ENCODE data around the gene HMX1. TPM values are rescaled to one million over a fixed set of nuclear protein-coding genes. Genes with fewer than 3 reads are reported as not detected.

Gene HMX1
- total RNA-seq, 1 donor, result not detected

DNA sequence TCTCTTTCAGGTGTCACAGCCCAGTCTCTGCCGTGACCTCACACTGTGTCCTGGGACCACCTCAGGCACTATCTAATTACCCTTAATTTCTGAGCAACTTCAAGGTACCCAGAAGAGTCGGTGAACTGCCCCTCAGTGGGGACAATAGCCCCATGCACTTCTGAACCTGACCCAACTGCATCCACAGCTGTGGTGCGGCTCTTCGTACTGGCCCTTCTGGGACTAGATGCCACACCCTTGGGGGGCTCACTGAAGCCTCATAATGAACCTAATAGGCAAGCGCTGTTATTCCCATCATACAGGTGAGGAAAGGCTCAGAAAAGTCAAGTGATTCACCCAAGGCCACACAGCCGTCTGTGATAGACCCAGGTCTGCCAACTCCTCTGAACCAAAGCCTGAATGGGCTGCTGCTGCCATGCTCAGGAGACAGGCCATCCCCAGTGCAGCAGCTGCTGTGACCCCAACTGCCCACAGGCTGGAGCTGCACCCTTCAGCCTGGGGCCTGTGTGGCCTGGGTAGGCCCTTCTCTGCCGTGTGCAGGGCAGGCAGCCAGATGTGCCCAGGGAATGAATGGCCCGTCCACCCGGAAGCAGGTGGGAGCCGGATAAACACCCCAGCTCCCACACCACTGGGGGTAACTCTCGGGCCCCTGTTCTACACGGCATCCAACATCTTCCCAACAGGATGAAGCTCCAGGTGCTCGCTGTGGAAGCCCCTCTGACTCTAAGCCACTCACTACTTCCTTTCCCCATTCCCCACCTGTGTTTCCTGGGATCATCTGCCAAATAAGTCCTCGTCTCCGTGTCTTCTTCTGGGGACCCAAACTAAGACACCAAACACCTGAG is 35.9 kb downstream of the HMX1 start:
- Histone ChIP-seq H3K9me3 (ENCODE audit: low read depth, low read length) (no peaks in the 10 kb centered on the region), H3K4me1 (ENCODE audit: insufficient read depth, low read length) (no peaks in the 10 kb centered on the region), H3K4me3 (ENCODE audit: insufficient read depth, low read length) (no peak overlapping the region), H3K27me3 (ENCODE audit: insufficient read depth, low read length) (no peaks in the 10 kb centered on the region), H2AFZ (ENCODE audit: low read length) (no peak overlapping the region), H3K36me3 (ENCODE audit: insufficient read depth, low read length) (no peaks in the 10 kb centered on the region), H4K20me1 (ENCODE audit: insufficient read depth, low read length) (no peaks in the 10 kb centered on the region), H3K27ac (ENCODE audit: low read depth, low read length) (no peak overlapping the region), H3K4me2 (ENCODE audit: insufficient read depth, low read length) (no peak overlapping the region), H3K79me2 (ENCODE audit: insufficient read depth, low read length) (no peaks in the 10 kb centered on the region)
- TF ChIP-seq, protein P1, sequence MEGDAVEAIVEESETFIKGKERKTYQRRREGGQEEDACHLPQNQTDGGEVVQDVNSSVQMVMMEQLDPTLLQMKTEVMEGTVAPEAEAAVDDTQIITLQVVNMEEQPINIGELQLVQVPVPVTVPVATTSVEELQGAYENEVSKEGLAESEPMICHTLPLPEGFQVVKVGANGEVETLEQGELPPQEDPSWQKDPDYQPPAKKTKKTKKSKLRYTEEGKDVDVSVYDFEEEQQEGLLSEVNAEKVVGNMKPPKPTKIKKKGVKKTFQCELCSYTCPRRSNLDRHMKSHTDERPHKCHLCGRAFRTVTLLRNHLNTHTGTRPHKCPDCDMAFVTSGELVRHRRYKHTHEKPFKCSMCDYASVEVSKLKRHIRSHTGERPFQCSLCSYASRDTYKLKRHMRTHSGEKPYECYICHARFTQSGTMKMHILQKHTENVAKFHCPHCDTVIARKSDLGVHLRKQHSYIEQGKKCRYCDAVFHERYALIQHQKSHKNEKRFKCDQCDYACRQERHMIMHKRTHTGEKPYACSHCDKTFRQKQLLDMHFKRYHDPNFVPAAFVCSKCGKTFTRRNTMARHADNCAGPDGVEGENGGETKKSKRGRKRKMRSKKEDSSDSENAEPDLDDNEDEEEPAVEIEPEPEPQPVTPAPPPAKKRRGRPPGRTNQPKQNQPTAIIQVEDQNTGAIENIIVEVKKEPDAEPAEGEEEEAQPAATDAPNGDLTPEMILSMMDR (IDR thresholded peaks at IDR 0.05; ENCODE audit: extremely low read depth, low read depth, low read length), result no peak
- no peak for DNase-seq (ENCODE audit: insufficient read length, low spot score, missing footprints)

DNA sequence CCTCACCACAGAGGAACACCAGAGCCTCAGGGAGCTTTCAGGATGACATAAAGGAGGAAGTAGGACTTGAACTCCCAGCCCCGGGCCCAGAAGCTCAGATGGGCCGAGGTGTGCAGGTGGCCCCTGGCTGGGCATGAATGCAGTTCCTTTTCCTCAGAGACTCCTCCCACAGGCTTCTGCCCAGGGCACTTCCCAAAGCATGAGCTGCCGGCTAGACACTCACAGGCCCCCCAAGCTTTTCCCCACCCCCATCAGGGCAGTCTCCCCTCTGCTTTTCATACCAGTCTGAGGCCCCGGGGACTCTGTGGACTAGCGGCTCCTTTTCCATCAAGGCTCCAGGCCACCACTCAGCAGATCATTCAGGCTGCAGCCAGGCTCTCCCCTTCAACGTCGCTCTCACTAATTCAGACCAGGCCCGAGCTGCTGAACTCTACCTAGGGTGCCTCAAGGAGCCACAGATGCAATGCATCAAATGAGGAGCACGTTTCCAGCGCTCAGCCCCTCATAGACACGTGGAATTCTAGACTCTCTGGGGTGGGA is 36.9 kb downstream of the HMX1 start:
- Histone ChIP-seq H3K27me3 (ENCODE audit: insufficient read depth, low read length) (no peaks in the 10 kb centered on the region), H3K27ac (ENCODE audit: low read depth, low read length) (no peak overlapping the region), H2AFZ (ENCODE audit: low read length) (no peak overlapping the region), H3K79me2 (ENCODE audit: insufficient read depth, low read length) (no peaks in the 10 kb centered on the region), H3K4me1 (ENCODE audit: insufficient read depth, low read length) (no peaks in the 10 kb centered on the region), H3K9me3 (ENCODE audit: low read depth, low read length) (no peaks in the 10 kb centered on the region), H3K36me3 (ENCODE audit: insufficient read depth, low read length) (no peaks in the 10 kb centered on the region), H3K4me2 (ENCODE audit: insufficient read depth, low read length) (no peak overlapping the region), H3K4me3 (ENCODE audit: insufficient read depth, low read length) (no peak overlapping the region), H4K20me1 (ENCODE audit: insufficient read depth, low read length) (no peaks in the 10 kb centered on the region)
- DNase-seq (ENCODE audit: insufficient read length, low spot score, missing footprints), result no peak
- TF ChIP-seq, protein P1 (IDR thresholded peaks at IDR 0.05; ENCODE audit: extremely low read depth, low read depth, low read length), result no peak

DNA sequence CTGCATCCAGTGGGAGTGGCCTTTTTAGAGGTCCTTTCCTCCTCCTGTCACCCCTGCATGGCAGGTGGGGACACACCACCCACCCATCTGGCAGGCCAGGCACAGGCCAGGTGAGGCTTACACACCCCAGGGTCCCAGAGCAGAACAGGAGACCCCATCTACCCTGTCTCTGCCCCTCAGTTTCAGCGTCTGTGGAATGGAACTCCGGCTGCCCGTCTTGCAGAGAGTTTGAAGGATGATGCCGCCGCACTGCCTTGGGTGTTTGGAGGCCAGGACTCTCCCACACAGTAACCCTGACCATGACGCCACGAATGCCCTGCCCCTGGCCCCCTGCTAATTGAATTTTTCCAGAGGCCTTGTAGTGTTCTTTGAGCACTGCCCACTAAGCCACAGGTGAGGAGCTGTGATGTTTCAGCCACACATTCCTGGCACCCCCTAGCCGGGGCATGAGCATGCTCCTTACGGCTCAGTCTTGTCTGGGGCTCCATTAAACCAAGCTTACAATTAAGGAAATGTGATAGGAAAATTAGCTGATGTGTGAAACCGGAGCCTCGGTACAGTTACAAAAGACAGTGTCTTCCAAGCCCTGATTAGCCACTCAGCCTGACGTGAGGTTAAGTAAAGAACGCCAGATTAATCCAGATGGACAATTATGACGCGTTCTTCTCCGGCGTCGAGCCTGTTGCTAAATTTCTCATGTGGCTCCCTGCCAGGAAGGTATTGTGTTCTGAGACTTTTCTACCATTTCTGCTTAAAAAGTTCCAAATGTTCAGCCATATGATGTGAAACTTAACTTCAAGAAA is 39.3 kb downstream of the HMX1 start:
- H4K20me1 ChIP-seq (ENCODE audit: insufficient read depth, low read length), result no peaks in the 10 kb centered on the region
- TF ChIP-seq, protein P1 (IDR thresholded peaks at IDR 0.05; ENCODE audit: extremely low read depth, low read depth, low read length), result no peak
- H3K27me3 ChIP-seq (ENCODE audit: insufficient read depth, low read length), result no peaks in the 10 kb centered on the region
- H3K4me1 ChIP-seq (ENCODE audit: insufficient read depth, low read length), result no peaks in the 10 kb centered on the region
- no peak overlapping the region for H3K4me3 ChIP-seq (ENCODE audit: insufficient read depth, low read length)
- H3K9me3 ChIP-seq (ENCODE audit: low read depth, low read length), result no peaks in the 10 kb centered on the region
- no peak overlapping the region for H2AFZ ChIP-seq (ENCODE audit: low read length)
- H3K79me2 ChIP-seq (ENCODE audit: insufficient read depth, low read length), result no peaks in the 10 kb centered on the region
- H3K4me2 ChIP-seq (ENCODE audit: insufficient read depth, low read length), result no peak overlapping the region
- H3K27ac ChIP-seq (ENCODE audit: low read depth, low read length), result no peak overlapping the region
- H3K36me3 ChIP-seq (ENCODE audit: insufficient read depth, low read length), result no peaks in the 10 kb centered on the region
- DNase-seq (ENCODE audit: insufficient read length, low spot score, missing footprints), result no peak
